Measurements from ENCODE around the gene FRA10AC1.
"Not testable (repeated sequence)": the region's sequence is repeated elsewhere in the genome, so short reads cannot be mapped to it uniquely, and the experiment has no call there.

The FRA10AC1 gene

DNA sequence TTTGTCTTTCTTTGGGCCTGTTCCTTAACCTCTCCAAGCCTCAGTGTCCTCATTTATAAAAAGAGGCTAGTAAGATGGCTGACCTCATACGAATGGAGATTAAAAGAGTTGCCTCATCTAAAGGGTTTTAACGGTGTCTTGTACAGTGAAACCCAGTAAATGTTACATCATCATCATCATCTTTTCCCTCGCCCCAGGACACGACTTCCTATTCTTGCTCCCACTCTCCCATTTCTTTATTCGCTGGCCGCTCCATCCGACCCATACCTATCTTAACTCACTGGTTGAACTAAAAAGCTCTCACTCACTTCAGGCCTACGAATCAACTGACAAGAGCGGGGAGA lies 554 bp downstream of the FRA10AC1 start:
- no peak for DNase-seq

DNA sequence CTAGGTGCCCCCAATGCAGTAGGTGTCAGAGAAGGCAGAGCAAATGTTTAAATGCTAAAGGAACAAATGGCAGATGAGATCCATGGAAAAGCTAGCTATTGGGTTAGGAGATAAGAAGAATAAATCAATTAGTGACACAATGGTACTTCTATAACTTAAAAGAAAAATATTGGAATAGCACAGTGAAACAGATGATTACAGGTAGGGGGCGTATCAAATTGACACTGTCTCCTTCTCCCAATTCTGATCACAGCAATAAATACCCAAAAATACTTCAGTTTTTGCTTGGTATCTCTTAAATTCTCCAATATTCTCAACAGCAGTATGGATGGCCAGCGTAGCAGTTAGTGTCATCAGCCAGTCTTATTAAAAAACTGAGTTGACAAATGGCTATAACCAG lies 5.2 kb downstream of the FRA10AC1 start:
- no peak for DNase-seq

DNA sequence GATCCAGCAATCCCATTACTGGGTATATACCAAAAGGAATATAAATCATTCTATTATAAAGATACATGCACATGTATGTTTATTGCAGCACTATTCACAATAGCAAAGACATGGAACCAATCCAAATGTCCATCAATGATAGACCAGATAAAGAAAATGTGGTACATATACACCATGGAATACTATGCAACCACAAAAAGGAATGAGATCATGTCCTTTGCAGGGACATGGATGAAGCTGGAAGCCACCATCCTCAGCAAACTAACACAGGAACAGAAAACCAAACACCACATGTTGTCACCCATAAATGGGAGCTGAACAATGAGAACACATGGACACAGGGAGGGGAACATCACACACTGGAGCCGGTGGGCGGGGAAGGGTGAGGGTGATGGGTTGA lies 5.8 kb downstream of the FRA10AC1 start:
- DNase-seq = not testable (repeated sequence)

DNA sequence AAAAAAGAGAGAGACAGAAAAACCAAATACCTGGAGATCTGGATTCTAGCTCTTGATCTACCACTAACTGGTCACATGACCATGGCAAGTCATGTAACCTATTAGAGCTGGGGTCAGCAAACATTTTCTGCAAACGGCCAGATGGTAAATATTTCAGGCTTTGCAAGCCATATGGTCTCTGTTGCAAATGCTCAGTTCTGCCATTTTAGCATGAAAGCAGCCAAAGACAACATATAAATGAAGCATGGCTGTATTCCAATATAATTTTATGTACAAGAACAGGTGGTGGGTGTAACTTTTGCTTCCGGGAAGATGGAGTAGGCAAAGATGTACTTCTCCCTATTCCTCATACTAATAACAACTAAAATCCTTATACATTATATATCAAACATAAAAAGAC lies 6.7 kb downstream of the FRA10AC1 start:
- no peak for DNase-seq

DNA sequence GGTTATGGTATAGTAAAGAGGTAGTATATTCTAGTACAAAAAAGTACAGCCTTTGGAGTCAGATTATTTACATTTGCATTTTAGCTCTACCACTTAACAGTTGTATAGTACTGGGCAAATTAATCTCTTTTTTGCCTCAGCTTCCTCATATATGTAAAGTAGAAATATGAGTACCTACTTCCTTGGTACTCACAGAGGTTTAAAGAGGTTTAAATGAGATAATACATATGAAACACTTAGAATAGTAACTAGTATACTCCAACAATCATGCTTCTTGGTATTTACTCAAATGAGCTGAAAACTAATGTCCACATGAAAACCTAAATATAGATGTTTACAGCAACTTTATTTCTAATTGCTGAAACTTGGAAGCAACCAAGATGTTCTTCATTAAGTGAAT lies 14.7 kb downstream of the FRA10AC1 start:
- no peak for DNase-seq

DNA sequence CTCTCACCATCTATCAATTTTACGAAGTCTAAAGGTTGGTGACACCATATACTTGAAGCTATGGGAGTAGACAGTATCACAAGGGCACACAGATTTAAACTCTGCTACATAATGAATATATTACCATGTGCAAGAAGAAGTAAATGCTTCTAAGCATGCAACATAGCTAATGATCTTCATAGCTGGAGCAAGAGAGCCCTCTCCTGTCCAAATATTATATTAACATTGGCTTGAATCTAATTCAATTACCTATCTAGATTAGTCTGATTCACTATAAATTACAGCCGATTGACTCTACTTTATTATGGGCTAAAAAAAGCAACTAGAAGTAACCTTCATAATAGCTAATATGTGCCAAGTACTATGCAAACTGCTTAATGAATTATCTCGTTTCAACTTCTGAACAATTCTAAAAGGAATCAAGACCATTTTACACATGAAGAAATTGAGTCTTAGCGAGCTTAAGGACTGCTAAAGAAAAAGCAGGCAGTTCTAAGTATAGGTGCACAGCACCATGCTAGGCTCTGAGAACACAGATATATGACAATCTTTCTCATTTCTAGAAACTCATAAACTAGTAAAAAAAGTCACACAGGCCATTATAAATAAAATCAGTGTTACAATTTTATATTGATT lies 21.9 kb downstream of the FRA10AC1 start:
- no peak for DNase-seq

DNA sequence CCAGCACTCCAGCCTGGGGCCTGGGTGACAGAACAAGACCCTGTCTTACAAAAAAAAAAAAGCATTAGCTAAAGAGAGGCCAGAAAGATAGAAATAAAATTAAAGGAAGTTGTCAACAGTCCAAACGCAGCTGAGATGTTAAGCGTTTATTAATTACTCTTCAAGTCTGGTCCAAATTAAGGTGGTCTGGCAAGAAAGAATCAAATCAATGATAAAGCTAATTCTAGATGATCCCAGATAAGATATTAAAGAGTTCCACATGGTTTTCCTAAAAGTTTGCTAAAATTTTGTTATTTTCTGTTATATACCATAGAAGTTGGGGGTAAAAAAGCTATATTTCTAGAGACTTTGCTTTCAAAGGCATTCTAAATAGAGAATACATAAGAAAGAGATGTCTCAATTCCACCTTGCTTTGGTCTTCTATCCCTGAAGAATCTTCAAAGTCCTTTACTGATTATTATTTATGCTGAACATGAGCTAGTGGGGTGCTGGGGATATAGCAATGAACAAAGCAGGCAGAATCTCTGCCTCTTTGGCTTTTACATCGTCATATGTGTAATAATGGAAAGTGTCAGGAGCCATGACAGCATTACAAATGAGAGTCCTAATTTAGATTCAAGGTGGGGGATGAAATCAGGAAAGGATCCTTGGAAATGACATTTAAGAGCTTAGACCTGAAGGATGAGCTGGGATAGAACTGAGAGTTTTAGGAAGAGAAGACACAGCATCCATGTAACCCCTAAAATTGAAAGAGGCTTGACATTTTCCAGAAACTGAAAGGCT lies 23.4 kb downstream of the FRA10AC1 start:
- DNase-seq = no peak

DNA sequence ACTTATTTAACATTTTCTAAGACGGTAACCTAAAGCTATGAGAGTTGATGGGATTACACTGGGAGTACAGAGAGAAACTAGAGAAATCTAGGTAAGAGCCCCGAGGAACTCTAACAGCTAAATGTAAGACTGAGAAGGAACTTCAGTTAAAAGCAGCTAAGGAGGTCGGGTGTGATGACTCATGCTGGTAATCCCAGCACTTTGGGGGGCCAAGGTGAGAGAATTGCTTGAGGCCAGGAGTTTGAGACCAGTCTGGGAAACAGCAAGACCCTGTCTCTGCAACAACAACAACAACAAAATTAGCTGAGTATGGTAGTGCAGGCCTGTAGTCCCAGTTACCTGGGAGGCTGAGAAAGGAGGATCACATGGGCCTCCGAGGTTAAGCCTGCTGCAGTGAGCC lies 24.0 kb downstream of the FRA10AC1 start:
- DNase-seq = no peak

DNA sequence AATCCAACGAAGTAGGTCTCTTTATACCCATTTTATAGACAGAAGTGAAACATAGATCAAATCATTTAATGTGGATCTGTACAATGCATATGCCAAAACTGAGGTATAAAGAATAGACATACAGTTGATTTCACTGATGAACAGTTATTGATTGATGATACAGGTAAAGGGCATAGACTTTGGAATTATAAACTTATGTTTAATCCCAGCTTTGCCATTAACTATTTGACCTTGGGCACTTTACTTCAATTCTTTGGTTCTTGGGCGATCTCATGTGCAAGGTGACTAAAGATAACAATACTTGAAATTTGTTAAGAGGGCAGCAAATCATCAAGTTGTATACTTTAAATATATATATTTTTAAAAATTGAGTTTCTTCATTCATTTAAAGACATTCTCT lies 28.6 kb downstream of the FRA10AC1 start:
- no peak for DNase-seq

DNA sequence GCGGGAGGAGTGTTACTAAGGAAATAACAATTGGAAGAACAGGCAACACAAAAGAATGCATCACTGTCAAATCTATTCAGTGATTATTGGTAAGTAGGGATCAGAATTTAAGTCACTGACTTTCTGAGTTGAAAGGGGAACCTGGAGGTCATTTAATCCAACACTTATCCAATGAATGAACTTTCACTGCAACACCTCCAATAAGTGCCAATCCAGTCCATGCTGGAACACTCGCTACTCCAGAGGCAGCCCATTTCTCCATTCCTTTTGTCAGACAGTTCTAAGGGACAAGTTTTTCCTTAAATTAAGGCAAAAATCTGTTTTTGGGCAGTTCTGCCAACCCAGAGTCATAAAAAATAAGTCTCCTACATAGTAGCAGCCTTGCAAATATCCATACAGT lies 29.5 kb downstream of the FRA10AC1 start:
- no peak for DNase-seq

DNA sequence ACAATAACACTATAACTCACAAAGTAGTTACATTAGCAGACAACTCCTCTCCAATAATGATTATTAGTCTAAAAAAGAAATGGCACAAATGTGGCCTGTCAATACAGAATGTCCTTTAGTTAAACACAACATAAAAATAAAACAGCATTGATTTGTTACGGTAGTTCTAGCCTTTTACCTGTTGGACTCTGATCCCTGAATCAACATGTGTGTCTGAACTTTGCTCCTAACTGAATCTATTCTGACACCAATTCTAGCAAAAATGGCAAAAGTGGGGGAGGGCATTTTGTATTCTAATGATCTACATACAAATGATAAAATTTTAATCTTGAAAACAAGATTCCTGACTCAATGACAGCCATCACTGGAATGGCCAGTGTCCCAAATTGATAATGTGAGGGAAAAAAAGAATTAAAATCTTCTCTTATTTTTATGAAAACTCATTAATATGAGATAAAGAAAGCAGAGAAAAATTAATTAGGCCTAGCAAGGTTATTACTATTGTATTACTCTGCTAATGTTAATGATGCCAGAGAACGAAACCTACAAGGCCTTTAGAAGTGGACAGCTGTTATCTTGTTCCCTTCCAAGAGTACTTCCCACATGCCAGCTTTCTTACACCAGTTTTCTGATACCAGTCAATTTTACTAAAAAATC lies 30.2 kb downstream of the FRA10AC1 start:
- no peak for DNase-seq

DNA sequence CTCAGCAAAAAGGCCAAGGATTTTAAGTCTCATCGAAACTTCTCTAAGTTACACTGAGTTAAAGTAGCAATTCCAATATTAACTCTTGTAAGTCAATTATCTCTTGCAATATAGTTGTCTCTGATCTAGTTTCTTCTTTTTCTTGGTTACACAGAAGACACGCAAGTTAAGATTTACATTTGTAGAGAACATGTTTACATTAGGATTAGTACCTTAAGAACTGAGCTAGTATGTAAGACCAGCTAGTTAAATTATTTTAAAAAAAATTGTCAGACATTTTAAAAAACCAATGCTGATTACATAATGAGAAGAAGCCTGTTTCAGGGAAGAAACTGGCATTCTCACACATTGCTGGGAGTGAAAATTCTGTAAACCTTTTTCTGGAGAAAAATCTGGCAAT lies 31.4 kb downstream of the FRA10AC1 start:
- DNase-seq = no peak

DNA sequence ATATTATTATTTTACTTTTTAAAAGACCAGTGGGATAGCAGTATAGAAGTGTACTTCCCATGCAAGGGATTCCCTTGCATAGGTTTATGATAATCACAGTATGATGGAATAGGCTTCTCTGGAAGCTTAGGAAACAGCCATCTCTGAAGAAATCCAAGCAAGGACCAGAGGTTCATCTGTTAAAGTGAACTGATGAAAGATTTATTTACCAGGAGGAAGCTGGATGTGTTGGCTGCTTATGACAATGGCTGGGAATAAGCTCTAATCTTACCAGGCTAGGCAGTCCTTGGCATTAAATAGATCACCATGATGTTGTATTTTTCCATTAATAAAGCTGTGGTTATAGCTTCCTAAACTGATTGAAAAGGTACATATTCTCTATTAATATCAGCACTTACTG lies 32.0 kb downstream of the FRA10AC1 start:
- DNase-seq = no peak

DNA sequence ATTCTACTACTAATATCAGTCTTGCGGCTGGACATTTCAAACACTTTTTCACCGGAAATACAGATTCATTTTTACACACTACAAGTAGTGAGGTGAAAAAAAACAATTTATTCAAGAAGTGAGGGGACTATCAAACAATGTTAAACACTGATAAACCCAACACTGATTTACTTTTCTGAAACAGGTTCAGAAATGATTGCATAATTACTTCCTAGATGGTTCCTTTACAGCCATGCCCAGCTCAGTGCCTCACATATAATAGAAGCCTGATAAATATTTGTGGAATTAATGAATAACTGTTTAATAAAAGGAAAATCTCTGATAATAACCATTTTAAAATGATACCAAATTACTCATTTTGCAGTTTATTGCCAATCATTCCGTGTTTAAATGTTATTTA lies 34.6 kb downstream of the FRA10AC1 start:
- no peak for DNase-seq

DNA sequence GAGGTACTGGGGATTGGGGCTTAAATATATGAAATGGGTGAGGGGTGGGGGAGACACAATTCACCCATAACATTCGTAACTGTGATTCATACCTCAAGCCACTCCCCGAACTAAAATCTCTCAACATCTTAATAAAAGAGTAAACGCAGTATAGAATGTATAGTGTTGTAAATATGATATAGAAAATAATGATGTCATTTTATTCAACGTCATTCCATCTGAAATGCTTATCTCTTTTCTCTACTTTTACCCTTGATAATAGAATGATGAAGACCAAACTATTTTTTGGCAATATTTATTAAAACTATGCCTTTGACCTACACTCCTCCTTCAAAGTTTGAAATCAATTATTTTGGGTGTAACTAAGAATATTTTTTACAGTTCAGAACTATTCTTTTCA lies 36.4 kb downstream of the FRA10AC1 start:
- DNase-seq = no peak

DNA sequence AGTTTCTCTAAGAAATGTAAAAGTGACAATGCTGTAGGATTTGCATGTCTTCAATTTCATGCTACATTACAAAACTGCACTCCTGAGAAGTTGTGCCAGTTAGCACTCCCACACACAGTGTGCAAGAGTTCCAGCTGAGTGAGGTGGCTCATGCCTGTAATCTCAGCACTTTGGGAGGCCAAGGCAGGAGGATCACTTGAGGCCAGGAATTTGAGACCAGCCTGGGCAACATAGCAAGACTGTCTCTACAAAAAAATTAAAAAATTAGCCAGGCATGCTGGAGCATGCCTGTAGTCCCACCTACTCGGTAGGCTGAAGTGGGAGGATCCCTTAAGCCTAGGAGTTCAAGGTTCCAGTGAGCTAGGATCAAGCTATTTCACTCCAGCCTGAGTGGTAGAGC lies 44.6 kb downstream of the FRA10AC1 start:
- no peak for DNase-seq

DNA sequence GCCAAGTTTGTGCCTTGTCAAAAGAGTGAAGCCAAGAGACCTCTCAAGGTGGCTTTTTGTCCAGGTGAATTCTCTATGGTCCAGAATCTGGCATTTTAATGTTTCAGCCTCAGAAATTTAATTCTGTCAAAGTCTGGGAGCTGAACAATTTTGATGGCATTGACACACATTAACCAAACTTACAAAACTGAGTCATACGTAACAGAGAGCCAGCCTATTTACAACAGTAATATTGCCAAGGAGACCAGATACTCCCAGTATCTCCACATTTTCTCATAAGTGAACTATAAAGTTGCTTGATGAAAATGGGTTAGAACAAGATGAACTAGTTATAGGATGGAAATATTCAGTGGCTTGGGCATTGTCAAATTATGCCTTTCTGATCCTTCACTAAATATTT lies 46.2 kb downstream of the FRA10AC1 start:
- no peak for DNase-seq

DNA sequence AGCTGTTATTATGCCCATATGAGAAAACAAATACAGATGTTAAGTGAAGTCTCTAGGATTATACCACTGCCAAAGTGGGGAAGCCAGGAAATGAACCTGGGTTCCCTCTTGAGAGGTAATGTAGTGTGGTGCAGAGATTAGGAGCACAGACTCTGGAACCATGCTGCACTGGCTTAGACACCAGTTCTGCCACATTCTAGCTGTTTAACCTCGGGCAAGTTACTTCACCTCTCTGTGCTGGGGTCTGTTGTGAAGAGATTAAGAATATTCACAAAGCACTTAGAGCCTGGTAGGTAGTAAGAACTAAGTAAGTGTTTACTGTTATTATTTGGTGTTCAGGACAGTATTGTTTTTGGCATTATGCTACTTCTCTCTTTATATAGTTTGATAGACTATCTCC lies 48.2 kb downstream of the FRA10AC1 start:
- DNase-seq = no peak

DNA sequence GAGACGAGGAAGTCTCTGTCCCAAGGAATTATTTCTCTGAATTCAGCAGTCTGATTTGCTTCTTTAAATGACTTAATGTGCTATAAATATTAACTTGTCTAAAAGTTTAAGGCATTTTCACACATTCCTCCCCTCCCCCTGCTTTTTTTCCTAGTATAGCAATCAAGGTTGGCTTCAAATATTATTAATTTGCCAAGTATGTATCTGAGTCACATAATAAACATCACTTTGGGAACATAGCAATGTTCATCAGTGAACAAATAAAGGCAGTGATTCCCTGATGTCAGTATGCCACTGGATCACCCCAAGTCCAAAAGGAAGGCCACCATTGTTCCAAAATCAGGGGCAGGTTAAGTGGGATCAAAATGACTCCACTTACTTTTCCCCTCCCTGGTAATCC lies 49.5 kb downstream of the FRA10AC1 start:
- no peak for DNase-seq

DNA sequence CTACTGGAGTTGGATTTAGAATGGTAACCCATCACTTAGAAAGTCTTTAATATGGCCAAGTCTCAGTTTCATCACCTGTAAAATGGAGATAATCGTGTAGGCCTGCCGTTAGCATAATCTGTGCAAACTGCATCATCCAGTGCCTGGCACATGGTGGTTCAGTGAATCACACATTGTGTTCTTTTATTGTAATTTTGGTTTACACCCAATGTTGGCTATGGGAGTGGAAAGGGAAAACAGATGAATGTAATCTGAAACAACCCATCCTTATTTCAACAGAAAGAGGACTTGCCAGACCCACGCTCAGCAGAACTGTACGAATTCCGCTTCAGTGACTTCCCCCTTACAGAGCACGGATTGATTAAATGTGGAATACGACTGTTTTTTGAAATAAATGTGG lies 62.6 kb downstream of the FRA10AC1 start:
- DNase-seq = no peak

DNA sequence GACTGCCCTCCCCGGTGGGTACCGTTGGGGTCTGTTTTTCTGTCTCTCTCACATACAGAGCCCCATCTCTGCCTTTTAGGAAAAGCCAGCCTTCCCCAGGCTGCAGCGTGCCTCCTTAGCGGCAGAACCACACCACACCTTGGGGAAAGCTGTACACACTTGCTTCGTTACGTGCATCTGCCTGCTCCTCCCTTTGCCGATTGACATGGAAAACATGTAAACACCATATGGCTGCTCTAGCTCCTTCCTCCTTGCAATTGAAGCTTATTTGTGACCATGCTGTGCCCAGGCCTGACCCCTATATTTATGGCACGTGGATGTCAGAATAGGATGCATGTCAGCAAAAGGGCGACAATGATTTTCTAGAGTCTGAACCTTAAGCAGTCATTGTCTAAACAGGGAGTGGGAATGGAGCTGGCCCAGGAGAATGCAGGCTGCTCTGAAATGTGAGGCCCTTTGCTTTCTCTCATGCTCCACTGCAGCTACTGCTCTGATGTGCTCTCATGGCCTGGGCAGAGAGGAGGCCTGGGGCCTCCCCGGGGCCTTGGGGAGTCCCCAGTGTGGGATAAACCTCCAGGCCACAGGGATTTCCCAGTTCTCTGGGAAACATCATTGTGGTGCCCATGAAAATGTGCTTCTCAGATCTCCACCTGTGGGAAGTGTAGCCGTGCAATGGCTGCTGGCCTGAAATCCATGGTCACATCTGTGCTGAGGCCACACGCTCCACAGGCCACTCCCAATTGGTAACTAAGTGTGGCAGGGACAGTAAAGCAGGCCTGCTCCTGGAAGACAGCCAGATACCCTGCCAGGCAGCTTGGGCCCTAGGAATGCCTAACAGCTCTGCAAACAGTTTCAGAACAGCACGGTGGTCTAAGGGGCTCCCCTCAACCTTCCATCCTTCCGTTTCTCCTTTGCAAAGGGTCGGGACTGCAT lies 71.5 kb downstream of the FRA10AC1 start:
- no peak for DNase-seq

DNA sequence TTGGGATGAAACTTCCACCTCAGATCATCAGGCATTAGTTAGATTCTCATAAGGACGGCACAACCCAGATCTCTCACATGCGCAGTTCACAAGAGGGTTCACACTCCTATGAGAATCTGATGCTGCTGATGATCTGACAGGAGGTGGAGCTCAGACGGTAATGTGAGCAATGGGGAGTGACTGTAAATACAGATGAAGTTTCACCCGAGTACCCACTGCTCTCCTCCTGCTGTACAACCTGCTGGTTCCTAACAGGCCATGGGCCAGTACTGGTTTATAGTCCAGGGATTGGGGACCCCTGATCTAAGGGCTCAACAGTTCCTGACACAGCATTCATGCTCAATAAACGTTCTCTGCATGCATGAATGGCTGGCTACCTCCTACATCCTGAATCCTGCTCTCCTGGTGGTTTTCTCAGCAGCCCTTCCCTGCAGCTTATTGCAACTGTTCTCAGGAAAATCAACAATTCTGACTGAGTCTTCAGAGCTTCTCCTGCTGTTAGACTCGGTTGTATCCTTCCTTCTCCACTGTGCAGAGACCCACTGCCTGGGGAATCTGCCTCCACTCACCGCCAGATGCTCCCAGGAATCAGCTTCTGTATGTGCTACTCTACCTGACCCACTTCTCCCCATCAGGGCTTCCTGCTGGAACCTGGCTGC lies 72.6 kb downstream of the FRA10AC1 start:
- no peak for DNase-seq

DNA sequence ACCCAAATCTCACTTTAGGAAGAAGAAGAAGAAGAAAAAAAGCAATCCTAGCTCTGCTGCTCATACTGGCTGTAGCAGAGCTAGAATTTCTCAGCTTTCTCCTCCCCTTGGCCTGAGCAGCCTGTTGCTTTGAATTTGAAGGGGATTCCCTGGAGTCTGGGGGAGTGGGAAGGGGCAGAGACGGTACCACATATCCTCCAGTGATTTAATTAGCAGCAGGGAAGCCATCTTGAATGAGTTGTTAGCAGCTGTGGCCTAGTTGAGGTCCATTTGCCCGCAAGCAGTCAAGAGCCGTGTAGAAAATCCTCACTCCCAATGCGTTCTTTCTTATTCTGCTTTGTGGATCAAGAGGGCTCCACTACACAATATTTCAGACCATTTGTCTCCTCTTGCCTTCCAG lies 73.5 kb downstream of the FRA10AC1 start:
- DNase-seq = no peak

Measured in NCI-H774 (cell line).